Body of pancreas (tissue), 4 donors: ENCODE results near the gene RAB3IP.

ENCODE experiments used
- POLR2A ChIP-seq, 3 donors: fragments of 450-650 bp; IDR thresholded peaks; one replicate each; pipeline ENCODE4 v1.6.1; 2016; ENCODE audit warnings: antibody characterized with exemption in 3 of 3, mild to moderate bottlenecking in 2 of 3
- TF ChIP-seq, protein P1 (sequence below), 7 experiments: fragments of 450-650 bp in 4 of 7; fragments of 200-600 bp in 3 of 7; sonication (generic) in 3 of 7; IDR thresholded peaks; one replicate each; pipeline ENCODE4 v1.5.1; 2016 to 2019; ENCODE audit warnings: antibody characterized with exemption in 7 of 7

DNA sequence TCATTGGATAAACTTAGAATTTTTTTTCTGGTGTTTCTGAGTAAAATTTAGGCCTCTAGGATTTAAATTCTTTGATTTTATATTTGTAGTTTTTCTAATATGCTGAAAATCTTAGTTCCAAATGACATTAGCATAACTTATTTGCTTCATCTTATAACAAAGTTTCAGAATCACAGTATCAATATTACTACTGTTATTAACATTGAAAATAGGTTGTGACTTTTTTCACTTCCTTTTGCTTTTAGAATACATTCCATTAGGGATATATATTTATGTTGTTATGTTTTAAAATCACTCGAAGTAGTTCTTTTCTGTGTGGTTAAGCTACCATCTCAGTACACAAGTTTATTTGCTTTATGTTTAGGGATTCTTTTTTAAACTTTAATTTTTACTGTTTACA is 12.8 kb downstream of the RAB3IP start:
- no peak for TF ChIP-seq POLR2A (IDR thresholded peaks at IDR 0.05)
- TF ChIP-seq, protein P1, sequence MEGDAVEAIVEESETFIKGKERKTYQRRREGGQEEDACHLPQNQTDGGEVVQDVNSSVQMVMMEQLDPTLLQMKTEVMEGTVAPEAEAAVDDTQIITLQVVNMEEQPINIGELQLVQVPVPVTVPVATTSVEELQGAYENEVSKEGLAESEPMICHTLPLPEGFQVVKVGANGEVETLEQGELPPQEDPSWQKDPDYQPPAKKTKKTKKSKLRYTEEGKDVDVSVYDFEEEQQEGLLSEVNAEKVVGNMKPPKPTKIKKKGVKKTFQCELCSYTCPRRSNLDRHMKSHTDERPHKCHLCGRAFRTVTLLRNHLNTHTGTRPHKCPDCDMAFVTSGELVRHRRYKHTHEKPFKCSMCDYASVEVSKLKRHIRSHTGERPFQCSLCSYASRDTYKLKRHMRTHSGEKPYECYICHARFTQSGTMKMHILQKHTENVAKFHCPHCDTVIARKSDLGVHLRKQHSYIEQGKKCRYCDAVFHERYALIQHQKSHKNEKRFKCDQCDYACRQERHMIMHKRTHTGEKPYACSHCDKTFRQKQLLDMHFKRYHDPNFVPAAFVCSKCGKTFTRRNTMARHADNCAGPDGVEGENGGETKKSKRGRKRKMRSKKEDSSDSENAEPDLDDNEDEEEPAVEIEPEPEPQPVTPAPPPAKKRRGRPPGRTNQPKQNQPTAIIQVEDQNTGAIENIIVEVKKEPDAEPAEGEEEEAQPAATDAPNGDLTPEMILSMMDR (IDR thresholded peaks at IDR 0.05) = no peak
